HEK293T (cell line): ENCODE results near the gene JAKMIP2.

Experiments
- BHLHE40 ChIP-seq: fragments of 450-650 bp; IDR thresholded peaks from 2 replicates; pipeline ENCODE4 v1.6.1; 2016; ENCODE audit warnings: mild to moderate bottlenecking, moderate library complexity, borderline replicate concordance
- ELF4 ChIP-seq: fragments of 450-650 bp; IDR thresholded peaks from 2 replicates; pipeline ENCODE4 v1.6.1; 2017; ENCODE audit warnings: antibody characterized with exemption
- FOXA1 ChIP-seq: fragments of 450-650 bp; IDR thresholded peaks from 2 replicates; pipeline ENCODE4 v1.6.1; 2016; ENCODE audit warnings: mild to moderate bottlenecking
- FOXK2 ChIP-seq: fragments of 450-650 bp; IDR thresholded peaks from 2 replicates; pipeline ENCODE4 v1.6.1; 2016; ENCODE audit warnings: mild to moderate bottlenecking
- FOXM1 ChIP-seq: fragments of 450-650 bp; IDR thresholded peaks from 2 replicates; pipeline ENCODE4 v1.6.1; 2017; ENCODE audit warnings: mild to moderate bottlenecking, borderline replicate concordance
- HDGF ChIP-seq: fragments of 450-650 bp; IDR thresholded peaks from 2 replicates; pipeline ENCODE4 v1.6.1; 2017; ENCODE audit warnings: antibody characterized with exemption, borderline replicate concordance
- L3MBTL2 ChIP-seq: fragments of 450-650 bp; conservative IDR thresholded peaks from 2 replicates; pipeline ENCODE4 v1.6.1; 2016; ENCODE audit warnings: mild to moderate bottlenecking
- LEF1 ChIP-seq: fragments of 450-650 bp; IDR thresholded peaks from 2 replicates; pipeline ENCODE4 v1.6.1; 2017; ENCODE audit warnings: mild to moderate bottlenecking, borderline replicate concordance
- NFRKB ChIP-seq: fragments of 450-650 bp; IDR thresholded peaks from 2 replicates; pipeline ENCODE4 v1.6.1; 2016; ENCODE audit warnings: mild to moderate bottlenecking, moderate library complexity
- SP1 ChIP-seq: fragments of 450-650 bp; IDR thresholded peaks from 2 replicates; pipeline ENCODE4 v1.6.1; 2017
- SUZ12 ChIP-seq: fragments of 450-650 bp; IDR thresholded peaks from 2 replicates; pipeline ENCODE4 v1.6.1; 2016; ENCODE audit warnings: mild to moderate bottlenecking
- TARDBP ChIP-seq: fragments of 450-650 bp; IDR thresholded peaks from 2 replicates; pipeline ENCODE4 v1.6.1; 2016
- ZNF384 ChIP-seq: fragments of 450-650 bp; IDR thresholded peaks from 2 replicates; pipeline ENCODE4 v1.6.1; 2016
- TF ChIP-seq, protein P1 (sequence below): fragments of 450-650 bp; IDR thresholded peaks from 2 replicates; pipeline ENCODE4 v1.6.1; 2016

DNA sequence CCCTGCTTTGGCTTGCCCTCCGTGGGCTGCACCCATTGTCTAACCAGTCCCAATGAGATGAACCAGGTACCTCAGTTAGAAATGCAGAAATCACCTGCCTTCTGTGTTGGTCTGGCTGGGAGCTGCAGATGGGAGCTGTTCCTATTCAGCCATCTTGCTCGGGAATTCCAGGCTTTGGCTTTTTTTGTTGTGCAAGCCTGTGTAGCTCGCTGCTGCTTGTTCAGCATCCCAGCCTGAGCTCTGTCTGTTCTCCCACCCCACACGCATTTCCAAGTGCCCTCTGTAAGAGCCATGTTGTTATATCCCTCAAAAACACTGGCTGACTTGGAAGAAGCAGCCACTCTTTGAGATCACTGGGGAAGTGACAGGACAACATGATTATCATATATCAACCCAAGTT is 171.0 kb downstream of the JAKMIP2 start:
- TF ChIP-seq FOXK2 (no peak), HDGF (no peak), L3MBTL2 (no peak), SUZ12 (no peak), TARDBP (no peak), LEF1 (no peak), BHLHE40 (no peak), FOXA1 (no peak), SP1 (no peak), ELF4 (no peak), FOXM1 (no peak), ZNF384 (no peak), NFRKB (no peak)
- TF ChIP-seq, protein P1, sequence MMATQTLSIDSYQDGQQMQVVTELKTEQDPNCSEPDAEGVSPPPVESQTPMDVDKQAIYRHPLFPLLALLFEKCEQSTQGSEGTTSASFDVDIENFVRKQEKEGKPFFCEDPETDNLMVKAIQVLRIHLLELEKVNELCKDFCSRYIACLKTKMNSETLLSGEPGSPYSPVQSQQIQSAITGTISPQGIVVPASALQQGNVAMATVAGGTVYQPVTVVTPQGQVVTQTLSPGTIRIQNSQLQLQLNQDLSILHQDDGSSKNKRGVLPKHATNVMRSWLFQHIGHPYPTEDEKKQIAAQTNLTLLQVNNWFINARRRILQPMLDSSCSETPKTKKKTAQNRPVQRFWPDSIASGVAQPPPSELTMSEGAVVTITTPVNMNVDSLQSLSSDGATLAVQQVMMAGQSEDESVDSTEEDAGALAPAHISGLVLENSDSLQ, result no peak
